ENCODE results near the gene SOX13.

SOX13 gene

GRCh38 chr1:204130981-204131892 is 58.3 kb downstream of the SOX13 start:
- no peak for DNase-seq

GRCh38 chr1:204131978-204132377 is 59.1 kb downstream of the SOX13 start:
- DNase-seq = no peak

GRCh38 chr1:204132718-204133117 is 59.8 kb downstream of the SOX13 start:
- DNase-seq = no peak

- DNase-seq = no peak
Measured at GRCh38 chr1:204134103-204134502, 61.2 kb downstream of the SOX13 start.

GRCh38 chr1:204136814-204137213 is 63.9 kb downstream of the SOX13 start:
- no peak for DNase-seq

- no peak for DNase-seq
Measured at GRCh38 chr1:204139088-204139487, 66.2 kb downstream of the SOX13 start.

GRCh38 chr1:204139952-204140351 is 67.0 kb downstream of the SOX13 start:
- DNase-seq = no peak

GRCh38 chr1:204141131-204141530 is 68.2 kb downstream of the SOX13 start:
- DNase-seq = no peak

- no peak for DNase-seq
Measured at GRCh38 chr1:204142032-204142974, 69.4 kb downstream of the SOX13 start.

GRCh38 chr1:204143276-204144041 is 70.5 kb downstream of the SOX13 start:
- DNase-seq = no peak

- no peak for DNase-seq
Measured at GRCh38 chr1:204145033-204145504, 72.2 kb downstream of the SOX13 start.

- no peak for DNase-seq
Measured at GRCh38 chr1:204146309-204146708, 73.4 kb downstream of the SOX13 start.

GRCh38 chr1:204146965-204147364 is 74.0 kb downstream of the SOX13 start:
- DNase-seq = no peak

- no peak for DNase-seq
Measured at GRCh38 chr1:204147406-204148383, 74.8 kb downstream of the SOX13 start.

GRCh38 chr1:204149107-204149506 is 76.2 kb downstream of the SOX13 start:
- no peak for DNase-seq

GRCh38 chr1:204149635-204150565 is 77.0 kb downstream of the SOX13 start:
- no peak for DNase-seq

GRCh38 chr1:204150702-204151551 is 78.0 kb downstream of the SOX13 start:
- peak; percentile 57 for DNase-seq

GRCh38 chr1:204151552-204152309 is 78.8 kb downstream of the SOX13 start, which contains the start of gene ETNK2:
Gene ETNK2 (minus strand): TSS chr1:204152044. CDS start chr1:204151852, 192 bp downstream.
- DNase-seq = peak; percentile 87

Data from right kidney (tissue), 1 donor.